Glutamatergic neuron (in vitro differentiated cells): Measurements from ENCODE around the gene NOL11. TPM values are rescaled to one million over a fixed set of nuclear protein-coding genes. Genes with fewer than 3 reads are reported as not detected.
"Not testable (repeated sequence)": the region's sequence is repeated elsewhere in the genome, so short reads cannot be mapped to it uniquely, and the experiment has no call there.

ENCODE experiments used
- DNase-seq: peaks from one replicate; pipeline ENCODE4 v3.0.0; 2022
- H3K27ac Mint-ChIP-seq: one replicate; pipeline ENCODE4 v1.8.0; 2020; ENCODE audit warnings: mild to moderate bottlenecking, mixed read lengths, inconsistent platforms; ENCODE audit not compliant: unreplicated experiment
- H3K27me3 Mint-ChIP-seq: one replicate; pipeline ENCODE4 v1.8.0; 2020; ENCODE audit warnings: mild to moderate bottlenecking, moderate library complexity, mixed read lengths, inconsistent platforms; ENCODE audit not compliant: unreplicated experiment
- H3K36me3 Mint-ChIP-seq: one replicate; pipeline ENCODE4 v1.8.0; 2020; ENCODE audit warnings: mild to moderate bottlenecking, mixed read lengths, inconsistent platforms; ENCODE audit not compliant: unreplicated experiment
- H3K4me1 Mint-ChIP-seq: one replicate; pipeline ENCODE4 v1.8.0; 2020; ENCODE audit warnings: mild to moderate bottlenecking, low read depth, mixed read lengths, inconsistent platforms; ENCODE audit not compliant: unreplicated experiment
- H3K4me3 Mint-ChIP-seq: one replicate; pipeline ENCODE4 v1.8.0; 2020; ENCODE audit warnings: mild to moderate bottlenecking, mixed read lengths, inconsistent platforms; ENCODE audit not compliant: unreplicated experiment
- H3K9me3 Mint-ChIP-seq: one replicate; pipeline ENCODE4 v1.8.0; 2020; ENCODE audit warnings: mild to moderate bottlenecking, moderate library complexity, mixed read lengths, inconsistent platforms; ENCODE audit not compliant: unreplicated experiment
- CTCF ChIP-seq: fragments of 200-600 bp; sonication (generic); IDR thresholded peaks from one replicate; pipeline ENCODE4 v1.5.0; 2021; ENCODE audit not compliant: partially characterized antibody, unreplicated experiment
- total RNA-seq: library from RNA; stranded (reverse); fragmentation: NEBNext Ultra II Directional; extraction: Animal tissue kit (Norgen Biotek cat#: 25700); gene quantifications from one replicate; pipeline ENCODE4 v1.2.1, GENCODE V29; 2021; ENCODE audit not compliant: unreplicated experiment

NOL11 gene
- total RNA-seq, 1 donor from 2014 or later = 40.6 TPM

- H3K27ac Mint-ChIP-seq = no peak overlapping the region
- H3K4me1 Mint-ChIP-seq = no peaks in the 10 kb centered on the region
- DNase-seq = no peak
Measured at GRCh38 chr17:67746704-67747571, 29.2 kb downstream of the NOL11 start.

GRCh38 chr17:67747681-67748235 is 30.0 kb downstream of the NOL11 start:
- Mint-ChIP-seq H3K27ac (no peak overlapping the region), H3K36me3 (no peaks in the 10 kb centered on the region)

More at GRCh38 chr17:67746704-67747571, 29.2 kb downstream of the NOL11 start:
- H3K4me3 Mint-ChIP-seq = no peak overlapping the region
- no peaks in the 10 kb centered on the region for H3K9me3 Mint-ChIP-seq
- H3K36me3 Mint-ChIP-seq = no peaks in the 10 kb centered on the region
- peaks cover 1% of the 10 kb centered on the region for H3K27me3 Mint-ChIP-seq
- TF ChIP-seq CTCF = no peak

GRCh38 chr17:67750067-67750466 is 32.3 kb downstream of the NOL11 start:
- DNase-seq = no peak
- H3K4me1 Mint-ChIP-seq = no peaks in the 10 kb centered on the region
- H3K36me3 Mint-ChIP-seq = no peaks in the 10 kb centered on the region
- no peaks in the 10 kb centered on the region for H3K9me3 Mint-ChIP-seq
- H3K4me3 Mint-ChIP-seq = no peak overlapping the region
- no peaks in the 10 kb centered on the region for H3K27me3 Mint-ChIP-seq
- no peak overlapping the region for H3K27ac Mint-ChIP-seq
- no peak for TF ChIP-seq CTCF

More at GRCh38 chr17:67747681-67748235, 30.0 kb downstream of the NOL11 start:
- no peak for TF ChIP-seq CTCF
- no peak for DNase-seq
- Mint-ChIP-seq H3K9me3 (no peaks in the 10 kb centered on the region), H3K4me1 (no peaks in the 10 kb centered on the region), H3K27me3 (peaks cover 1% of the 10 kb centered on the region), H3K4me3 (no peak overlapping the region)

GRCh38 chr17:67751101-67752074 is 33.7 kb downstream of the NOL11 start:
- Mint-ChIP-seq H3K36me3 (peaks cover 6% of the 10 kb centered on the region), H3K27me3 (no peaks in the 10 kb centered on the region), H3K9me3 (no peaks in the 10 kb centered on the region), H3K4me3 (no peak overlapping the region), H3K27ac (no peak overlapping the region), H3K4me1 (no peaks in the 10 kb centered on the region)
- DNase-seq = no peak
- no peak for TF ChIP-seq CTCF

- not testable (repeated sequence) for H3K4me3 Mint-ChIP-seq, H3K27me3 Mint-ChIP-seq, DNase-seq, H3K36me3 Mint-ChIP-seq, H3K27ac Mint-ChIP-seq, H3K4me1 Mint-ChIP-seq, H3K9me3 Mint-ChIP-seq
Measured at GRCh38 chr17:67752160-67752559, 34.4 kb downstream of the NOL11 start.
